K562 (cell line): ENCODE data around the gene PLAGL1.

Source experiments
- ARID1B ChIP-seq: fragments of 450-650 bp; IDR thresholded peaks from 2 replicates; pipeline ENCODE4 v1.6.1; 2016; ENCODE audit warnings: antibody characterized with exemption, mild to moderate bottlenecking, inconsistent platforms
- CAMTA2 ChIP-seq: fragments of 250-450 bp; sonication (Bioruptor Pico); conservative IDR thresholded peaks from 2 replicates; pipeline ENCODE4 v1.5.1; 2022
- CREB1 ChIP-seq, 2 experiments: sonication (generic) in 1 of 2; formaldehyde crosslinking in 1 of 2; IDR thresholded peaks; 2 replicates each; pipeline versions ENCODE4 v1.6.1 to v1.8.0; 2012 to 2022; ENCODE audit warnings: inconsistent platforms in 1 of 2, mild to moderate bottlenecking in 1 of 2, missing genetic modification reagents in 1 of 2, moderate library complexity in 1 of 2
- CTCF ChIP-seq, 3 experiments: IDR thresholded peaks in 2 of 3; conservative IDR thresholded peaks in 1 of 3; 2 replicates each; pipeline ENCODE4 v1.5.1; 2011 to 2012; ENCODE audit warnings: low read length in 3 of 3, mild to moderate bottlenecking in 3 of 3, control low read depth in 2 of 3, improper control_type of control experiment in 1 of 3, inconsistent platforms in 1 of 3, low read depth in 1 of 3, mixed read lengths in 1 of 3, moderate library complexity in 1 of 3; ENCODE audit not compliant: insufficient read depth in 2 of 3
- EP300 ChIP-seq: IDR thresholded peaks from 2 replicates; pipeline ENCODE4 v1.6.1; 2012; ENCODE audit warnings: low read length, improper control_type of control experiment
- NR3C1 ChIP-seq: sonication (generic); formaldehyde crosslinking; IDR thresholded peaks from 2 replicates; pipeline ENCODE4 v1.8.1; 2022; ENCODE audit warnings: missing genetic modification reagents
- POLR2A ChIP-seq: fragments of 450-650 bp; conservative IDR thresholded peaks from 2 replicates; pipeline ENCODE4 v1.6.1; 2016
- REST ChIP-seq, 2 experiments: fragments of 450-650 bp; formaldehyde crosslinking in 1 of 2; IDR thresholded peaks; 2 replicates each; pipeline versions ENCODE4 v1.4.0 to v1.6.1; 2014 to 2020; ENCODE audit warnings: mild to moderate bottlenecking in 2 of 2, borderline replicate concordance in 1 of 2, low read depth in 1 of 2
- SAFB2 ChIP-seq: fragments of 200-400 bp; formaldehyde crosslinking; IDR thresholded peaks from 2 replicates; pipeline ENCODE4 v1.6.1; 2018; ENCODE audit warnings: borderline replicate concordance, low read length, low read depth, moderate library complexity; ENCODE audit not compliant: severe bottlenecking
- TCF7 ChIP-seq: sonication (generic); IDR thresholded peaks from 2 replicates; pipeline ENCODE4 v1.6.1; 2016; ENCODE audit warnings: antibody characterized with exemption, borderline replicate concordance
- TEAD4 ChIP-seq, 2 experiments: sonication (generic) in 1 of 2; formaldehyde crosslinking in 1 of 2; IDR thresholded peaks; 2 replicates each; pipeline versions ENCODE4 v1.6.1 to v1.8.0; 2012 to 2022; ENCODE audit warnings: borderline replicate concordance in 1 of 2, inconsistent platforms in 1 of 2, low read length in 1 of 2, mild to moderate bottlenecking in 1 of 2, missing genetic modification reagents in 1 of 2
- ZBTB34 ChIP-seq: fragments of 250-450 bp; sonication (Bioruptor Pico); IDR thresholded peaks from 2 replicates; pipeline ENCODE4 v1.8.0; 2021; ENCODE audit warnings: mild to moderate bottlenecking, moderate library complexity
- ZC3H8 ChIP-seq: fragments of 450-650 bp; IDR thresholded peaks from 2 replicates; pipeline ENCODE4 v1.6.1; 2017
- ZNF23 ChIP-seq: fragments of 250-450 bp; sonication (Bioruptor Pico); IDR thresholded peaks from 2 replicates; pipeline ENCODE4 v1.4.0; 2020; ENCODE audit warnings: mild to moderate bottlenecking

- TF ChIP-seq SAFB2 (no peak), EP300 (no peak), REST (IDR thresholded peaks at IDR 0.05; ENCODE audit: borderline replicate concordance) (no peak), REST (CRISPR knock-in tag; IDR thresholded peaks at IDR 0.05; ENCODE audit: low read depth) (no peak), POLR2A (no peak), NR3C1 (CRISPR knock-in tag) (no peak), ZBTB34 (no peak), CREB1 (IDR thresholded peaks at IDR 0.05) (no peak), CREB1 (CRISPR knock-in tag; IDR thresholded peaks at IDR 0.05) (no peak), TCF7 (no peak), ARID1B (no peak), CTCF (IDR thresholded peaks at IDR 0.05 in 2 of 3, conservative IDR thresholded peaks at IDR 0.05 in 1 of 3; ENCODE audit: insufficient read depth in 2 of 3, low read depth in 1 of 3, low read length in 3 of 3) (no peak), TEAD4 (IDR thresholded peaks at IDR 0.05; ENCODE audit: low read length) (no peak), TEAD4 (CRISPR knock-in tag; IDR thresholded peaks at IDR 0.05; ENCODE audit: borderline replicate concordance) (no peak), ZC3H8 (no peak), CAMTA2 (CRISPR knock-in tag) (no peak), ZNF23 (CRISPR knock-in tag) (no peak)
Observed at GRCh38 chr6:143953922-143954321, 54.1 kb downstream of the PLAGL1 start.
